Fibroblast of the aortic adventitia (primary cell): Measurements from ENCODE around the gene MAD1L1. TPM values are rescaled to one million over a fixed set of nuclear protein-coding genes. Genes with fewer than 3 reads are reported as not detected.
"Not testable (repeated sequence)": the region's sequence is repeated elsewhere in the genome, so short reads cannot be mapped to it uniquely, and the experiment has no call there.

Source experiments
- DNase-seq: peaks from one replicate; pipeline ENCODE4 v3.0.0-alpha.2; 2010; ENCODE audit warnings: low read depth
- H3K4me3 ChIP-seq: 2 replicates; pipeline ENCODE4 v1.5.1; 2011; ENCODE audit warnings: low read depth, mild to moderate bottlenecking, control low read depth, low read length, moderate library complexity
- CTCF ChIP-seq: IDR thresholded peaks from 2 replicates; pipeline ENCODE4 v1.5.1; 2011; ENCODE audit warnings: mild to moderate bottlenecking, low read length, control low read depth, inconsistent platforms; ENCODE audit not compliant: insufficient read depth
- total RNA-seq: library from RNA; depleted of rRNA; stranded (reverse); fragments of >200 nt; gene quantifications from 2 replicates; pipeline ENCODE4 v1.2.3, GENCODE V29; 2012; ENCODE audit warnings: low replicate concordance

The MAD1L1 gene
- total RNA-seq, 1 donor: 22.9 TPM

GRCh38 chr7:2060701-2061100 lies 172.0 kb downstream of the MAD1L1 start:
- DNase-seq: peak; percentile 83
- TF ChIP-seq CTCF: no peak
- H3K4me3 ChIP-seq: no peak overlapping the region

- no peak overlapping the region for H3K4me3 ChIP-seq
- peak; percentile 9 for DNase-seq
- TF ChIP-seq CTCF: no peak
These were observed 172.6 kb downstream of the MAD1L1 start for GRCh38 chr7:2059964-2060700.

- not testable (repeated sequence) for H3K4me3 ChIP-seq
- peak; percentile 31 for DNase-seq
These were observed 174.5 kb downstream of the MAD1L1 start for GRCh38 chr7:2058246-2058645.

- no peak overlapping the region for H3K4me3 ChIP-seq
- no peak for DNase-seq
- no peak for TF ChIP-seq CTCF
These were observed 176.8 kb downstream of the MAD1L1 start for GRCh38 chr7:2055956-2056355.

- no peak overlapping the region for H3K4me3 ChIP-seq
- no peak for DNase-seq
- no peak for TF ChIP-seq CTCF
These were observed 177.8 kb downstream of the MAD1L1 start for GRCh38 chr7:2054927-2055326.

GRCh38 chr7:2053395-2053794 lies 179.3 kb downstream of the MAD1L1 start:
- no peak for DNase-seq
- TF ChIP-seq CTCF: no peak
- H3K4me3 ChIP-seq: no peak overlapping the region

- no peak for TF ChIP-seq CTCF
- no peak overlapping the region for H3K4me3 ChIP-seq
- DNase-seq: no peak
These were observed 180.1 kb downstream of the MAD1L1 start for GRCh38 chr7:2052657-2053048.
